MM.1S (cell line): ENCODE results near the gene ARHGAP27.

ENCODE experiments used
- EZH2 ChIP-seq: fragments of 300-600 bp; sonication (generic); optimal IDR thresholded peaks from 2 replicates; pipeline ENCODE3; 2017; ENCODE audit warnings: low read depth, mild to moderate bottlenecking, antibody characterized with exemption, low read length, mixed read lengths
- TF ChIP-seq, protein P1 (sequence below): fragments of 300-600 bp; sonication (generic); IDR thresholded peaks from 2 replicates; pipeline ENCODE4 v1.5.1; 2016; ENCODE audit warnings: antibody characterized with exemption, low read length, mixed read lengths

DNA sequence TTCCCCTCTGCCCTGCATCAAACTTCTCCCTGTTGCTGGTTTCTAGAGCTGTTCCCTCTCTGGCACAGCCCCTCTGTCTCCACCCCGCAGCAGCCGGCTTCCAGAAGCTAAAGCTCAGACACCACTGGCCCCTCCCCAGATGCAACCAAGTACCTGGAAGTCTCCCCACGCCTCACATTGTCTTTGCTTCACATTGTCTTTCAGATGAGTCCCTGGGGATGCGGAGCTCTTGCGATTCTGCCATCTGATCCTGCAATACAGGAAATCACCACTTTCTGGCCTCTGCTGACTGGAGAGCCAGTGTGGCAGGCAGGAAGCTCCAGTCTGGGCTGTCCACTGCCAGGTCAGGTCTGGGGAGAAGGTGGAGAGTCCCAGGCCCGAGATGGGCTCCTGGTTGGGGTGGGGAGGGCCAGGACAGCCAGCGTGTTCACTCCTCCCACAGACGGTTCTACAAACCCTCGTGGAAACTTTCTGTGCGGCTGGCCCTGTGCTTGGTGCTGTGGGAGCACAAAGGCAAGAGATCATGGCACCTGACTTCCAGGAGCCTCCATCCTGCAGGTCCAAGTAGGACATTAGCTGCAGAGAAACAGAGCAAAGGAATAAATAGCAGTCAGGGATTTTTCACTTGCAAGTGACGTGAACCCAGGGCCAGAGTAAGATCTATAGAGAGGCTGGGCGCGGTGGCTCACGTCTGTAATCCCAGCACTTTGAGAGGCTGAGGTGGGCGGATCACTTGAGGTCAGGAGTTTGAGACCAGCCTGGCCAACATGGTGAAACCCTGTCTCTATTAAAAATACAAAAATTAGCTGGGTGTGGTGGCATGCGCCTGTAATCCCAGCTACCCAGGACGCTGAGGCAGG lies 67.9 kb downstream of the ARHGAP27 start:
- TF ChIP-seq, protein P1, sequence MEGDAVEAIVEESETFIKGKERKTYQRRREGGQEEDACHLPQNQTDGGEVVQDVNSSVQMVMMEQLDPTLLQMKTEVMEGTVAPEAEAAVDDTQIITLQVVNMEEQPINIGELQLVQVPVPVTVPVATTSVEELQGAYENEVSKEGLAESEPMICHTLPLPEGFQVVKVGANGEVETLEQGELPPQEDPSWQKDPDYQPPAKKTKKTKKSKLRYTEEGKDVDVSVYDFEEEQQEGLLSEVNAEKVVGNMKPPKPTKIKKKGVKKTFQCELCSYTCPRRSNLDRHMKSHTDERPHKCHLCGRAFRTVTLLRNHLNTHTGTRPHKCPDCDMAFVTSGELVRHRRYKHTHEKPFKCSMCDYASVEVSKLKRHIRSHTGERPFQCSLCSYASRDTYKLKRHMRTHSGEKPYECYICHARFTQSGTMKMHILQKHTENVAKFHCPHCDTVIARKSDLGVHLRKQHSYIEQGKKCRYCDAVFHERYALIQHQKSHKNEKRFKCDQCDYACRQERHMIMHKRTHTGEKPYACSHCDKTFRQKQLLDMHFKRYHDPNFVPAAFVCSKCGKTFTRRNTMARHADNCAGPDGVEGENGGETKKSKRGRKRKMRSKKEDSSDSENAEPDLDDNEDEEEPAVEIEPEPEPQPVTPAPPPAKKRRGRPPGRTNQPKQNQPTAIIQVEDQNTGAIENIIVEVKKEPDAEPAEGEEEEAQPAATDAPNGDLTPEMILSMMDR, result no peak
- no peak for TF ChIP-seq EZH2
